B cell (primary cell): Measurements from ENCODE around the gene HSPBP1. TPM values are rescaled to one million over a fixed set of nuclear protein-coding genes. Genes with fewer than 3 reads are reported as not detected.

ENCODE experiments used
- ATAC-seq: fragments of 200-7000 bp; cut with Tn5 transposase; one replicate; pipeline ENCODE4 v1.10.0; 2021; ENCODE audit warnings: low read depth, mild to moderate bottlenecking, moderate number of reproducible peaks, moderate library complexity
- CTCF ChIA-PET: fragments of 350-600 bp; sonication (Branson Sonifier 250); formaldehyde crosslinking; loops from one replicate; lab custom pipeline; 2021; ENCODE audit warnings: antibody characterized with exemption, inconsistent platforms; lab: Charles Lee
- POLR2A ChIA-PET: fragments of 350-600 bp; sonication (Branson Sonifier 250); formaldehyde crosslinking; loops from one replicate; lab custom pipeline; 2021; ENCODE audit warnings: antibody characterized with exemption; lab: Charles Lee
- DNase-seq: peaks from one replicate; pipeline ENCODE4 v3.0.0; 2013
- H2AFZ ChIP-seq: 2 replicates; pipeline ENCODE4 v1.6.1; 2012; ENCODE audit warnings: mild to moderate bottlenecking, low read depth, low read length; ENCODE audit not compliant: insufficient read depth, poor library complexity, severe bottlenecking
- H3K27ac ChIP-seq, 2 donors: 1 replicate in 1 of 2; 2 replicates in 1 of 2; pipeline ENCODE4 v1.5.1; 2012 to 2013; ENCODE audit warnings: low read length in 2 of 2, mild to moderate bottlenecking in 2 of 2, moderate library complexity in 1 of 2
- H3K27me3 ChIP-seq, 4 experiments: fragments of 200-600 bp in 1 of 4; sonication (generic) in 1 of 4; replicated peaks in 1 of 4; 1 replicate in 2 of 4; 2 replicates in 2 of 4; pipeline versions ENCODE4 v1.6.1 to v1.7.0; 2013 to 2016; ENCODE audit warnings: low read length in 3 of 4, mild to moderate bottlenecking in 2 of 4, mixed read lengths in 1 of 4, moderate library complexity in 1 of 4; ENCODE audit not compliant: insufficient read depth in 4 of 4, control insufficient read depth in 3 of 4; ENCODE audit errors: control extremely low read depth in 1 of 4
- H3K36me3 ChIP-seq, 2 experiments: replicated peaks in 1 of 2; 1 replicate in 1 of 2; 2 replicates in 1 of 2; pipeline versions ENCODE4 v1.6.1 to v1.7.1; 2013; ENCODE audit warnings: low read length in 1 of 2; ENCODE audit not compliant: insufficient read depth in 2 of 2, control insufficient read depth in 1 of 2; ENCODE audit errors: control extremely low read depth in 1 of 2, extremely low read depth in 1 of 2
- H3K4me1 ChIP-seq, 2 donors: fragments of 200-600 bp in 1 of 2; sonication (generic) in 1 of 2; 1 replicate in 1 of 2; 2 replicates in 1 of 2; pipeline versions ENCODE4 v1.5.1 to v1.6.1; 2013 to 2017; ENCODE audit warnings: low read length in 2 of 2; ENCODE audit not compliant: control insufficient read depth in 2 of 2, insufficient read depth in 2 of 2
- H3K4me2 ChIP-seq: replicated peaks from 2 replicates; pipeline ENCODE3; 2012; ENCODE audit warnings: mild to moderate bottlenecking, low read depth, low read length; ENCODE audit not compliant: poor library complexity, severe bottlenecking
- H3K4me3 ChIP-seq, 5 experiments: fragments of 200-600 bp in 1 of 5; sonication (generic) in 1 of 5; 1 replicate in 3 of 5; 2 replicates in 2 of 5; pipeline versions ENCODE4 v1.5.1 to v1.7.0; 2011 to 2016; ENCODE audit warnings: low read length in 4 of 5, mild to moderate bottlenecking in 4 of 5, low read depth in 2 of 5, control low read depth in 1 of 5, moderate library complexity in 1 of 5; ENCODE audit not compliant: insufficient read depth in 1 of 5; ENCODE audit errors: control extremely low read depth in 1 of 5, extremely low read depth in 1 of 5
- H3K79me2 ChIP-seq: fragments of 200-600 bp; sonication (generic); one replicate; pipeline ENCODE4 v1.6.0; 2016; ENCODE audit warnings: low read length; ENCODE audit not compliant: control insufficient read depth, insufficient read depth
- H3K9ac ChIP-seq: fragments of 200-600 bp; sonication (generic); 2 replicates; pipeline ENCODE4 v1.6.1; 2017; ENCODE audit warnings: mild to moderate bottlenecking, low read length, moderate library complexity
- H3K9me3 ChIP-seq, 3 donors: one replicate each; pipeline versions ENCODE4 v1.6.1 to v1.7.1; 2013; ENCODE audit warnings: low read length in 2 of 3; ENCODE audit not compliant: control insufficient read depth in 2 of 3, insufficient read depth in 1 of 3; ENCODE audit errors: control extremely low read depth in 1 of 3
- H4K20me1 ChIP-seq: 2 replicates; pipeline ENCODE4 v1.6.0; 2012; ENCODE audit warnings: mild to moderate bottlenecking, low read length; ENCODE audit not compliant: insufficient read depth, control insufficient read depth, poor library complexity, severe bottlenecking
- H3K27ac Mint-ChIP-seq: one replicate; pipeline ENCODE4 v1.8.0; 2021; ENCODE audit warnings: mixed read lengths
- H3K27me3 Mint-ChIP-seq: one replicate; pipeline ENCODE4 v1.8.0; 2021; ENCODE audit warnings: mixed read lengths
- H3K4me1 Mint-ChIP-seq: one replicate; pipeline ENCODE4 v1.8.0; 2021; ENCODE audit warnings: mixed read lengths
- H3K4me3 Mint-ChIP-seq: one replicate; pipeline ENCODE4 v1.8.0; 2021; ENCODE audit warnings: mixed read lengths
- H3K9me3 Mint-ChIP-seq: one replicate; pipeline ENCODE4 v1.8.0; 2022; ENCODE audit warnings: mixed read lengths; ENCODE audit not compliant: insufficient read depth
- CTCF ChIP-seq: fragments of 200-600 bp; IDR thresholded peaks from one replicate; pipeline ENCODE4 v1.8.0; 2022; ENCODE audit warnings: antibody characterized with exemption, mild to moderate bottlenecking
- EZH2 ChIP-seq: IDR thresholded peaks from 2 replicates; pipeline ENCODE4 v1.6.1; 2012; ENCODE audit warnings: borderline replicate concordance, low read depth, mild to moderate bottlenecking, moderate library complexity, low read length; ENCODE audit not compliant: insufficient read depth, poor library complexity, severe bottlenecking
- WGBS: methylation state at CpG from one replicate; pipeline ENCODE4 v1.1.5; 2013; ENCODE audit warnings: missing lambda C conversion rate; ENCODE audit not compliant: insufficient coverage; 5-methylcytosine and 5-hydroxymethylcytosine counted together
- intact Hi-C: fragments of 100-400 bp; cut with micrococcal nuclease; formaldehyde crosslinking; loops from one replicate; pipeline ENCODE4 v1.10.0; 2022
- polyA plus RNA-seq: library from polyadenylated mRNA; depleted of rRNA; stranded (reverse); fragments of >200 nt; gene quantifications from 2 replicates; pipeline ENCODE4 v1.2.3, GENCODE V29; 2012
- total RNA-seq, 2 donors: library from RNA; stranded (reverse); fragments of 120-200 nt in 1 of 2; gene quantifications; 1 replicate in 1 of 2; 2 replicates in 1 of 2; pipeline versions ENCODE4 v1.2.3 to v1.2.4, GENCODE V29; 2013 to 2022

The HSPBP1 gene
- total and polyA plus RNA-seq, 2 donors (not counting 1 experiment from before 2014, with no cell fraction given) = 15.6 to 19.0 TPM

- POLR2A ChIA-PET = no interaction called here
- H3K9me3 ChIP-seq = peaks cover 0 to 13% (median 0%) of the 10 kb centered on the region in 3 donors
- Mint-ChIP-seq H3K27ac (no peak overlapping the region), H3K4me3 (no peak overlapping the region), H3K27me3 (no peaks in the 10 kb centered on the region), H3K9me3 (no peaks in the 10 kb centered on the region), H3K4me1 (no peaks in the 10 kb centered on the region)
- H3K36me3 ChIP-seq = no peaks in the 10 kb centered on the region
- WGBS = 75% methylated on average over 6 of the region's 11 CpGs
- TF ChIP-seq EZH2 (no peak), CTCF (no peak)
- H3K27ac ChIP-seq = no peak overlapping the region
- H3K9ac ChIP-seq = no peak overlapping the region
- no peaks in the 10 kb centered on the region for H4K20me1 ChIP-seq
- ATAC-seq = no peak
- no peaks in the 10 kb centered on the region for H3K27me3 ChIP-seq
- H3K4me2 ChIP-seq = no peak overlapping the region
- no peaks in the 10 kb centered on the region for H3K79me2 ChIP-seq
- CTCF ChIA-PET = no interaction called here
- DNase-seq = no peak
- H2AFZ ChIP-seq = no peak overlapping the region
- no peaks in the 10 kb centered on the region for H3K4me1 ChIP-seq
- intact Hi-C loops = no loop called here
- H3K4me3 ChIP-seq = no peak overlapping the region
These were observed 28.4 kb upstream of the HSPBP1 start for GRCh38 chr19:55308281-55308680.

- Mint-ChIP-seq H3K4me1 (peaks cover 4% of the 10 kb centered on the region), H3K9me3 (no peaks in the 10 kb centered on the region), H3K27me3 (no peaks in the 10 kb centered on the region), H3K27ac (no peak overlapping the region), H3K4me3 (no peak overlapping the region)
- no peaks in the 10 kb centered on the region for H3K79me2 ChIP-seq
- DNase-seq (no peak), ATAC-seq (no peak)
- POLR2A ChIA-PET = interaction anchor here (1.1 kb wide), 1 partner anchor 33 kb away, joined by 3 read pairs; the partner anchor contains the start of gene KMT5C
- H3K36me3 ChIP-seq = no peaks in the 10 kb centered on the region
- intact Hi-C loops = no loop called here
- CTCF ChIA-PET = no interaction called here
- H3K27me3 ChIP-seq = no peaks in the 10 kb centered on the region
- 100% methylated on average over 2 of the region's 3 CpGs for WGBS
- H3K4me1 ChIP-seq = peaks cover 4 to 8% of the 10 kb centered on the region in 2 donors
- TF ChIP-seq CTCF (no peak), EZH2 (no peak)
- no peak overlapping the region for H3K4me3 ChIP-seq
- H3K27ac ChIP-seq = no peak overlapping the region
- H3K9ac ChIP-seq = no peak overlapping the region
- no peak overlapping the region for H2AFZ ChIP-seq
- H3K4me2 ChIP-seq = no peak overlapping the region
- peaks cover 0 to 13% (median 0%) of the 10 kb centered on the region in 3 donors for H3K9me3 ChIP-seq
- no peaks in the 10 kb centered on the region for H4K20me1 ChIP-seq
These were observed 26.8 kb upstream of the HSPBP1 start for GRCh38 chr19:55306712-55307111.
